GM19455 (cell line): ENCODE data around the gene MYOCD.

Experiments used
- ATAC-seq: cut with Tn5 transposase; IDR thresholded peaks from one replicate; pipeline ENCODE4 v1.9.1; 2021; ENCODE audit not compliant: unreplicated experiment

The MYOCD gene

GRCh38 chr17:12693640-12694039 lies 27.9 kb downstream of the MYOCD start:
- no peak for ATAC-seq

GRCh38 chr17:12706070-12706469 lies 40.4 kb downstream of the MYOCD start:
- ATAC-seq: no peak

GRCh38 chr17:12709063-12709462 lies 43.4 kb downstream of the MYOCD start:
- ATAC-seq: no peak

GRCh38 chr17:12712415-12712814 lies 46.7 kb downstream of the MYOCD start:
- no peak for ATAC-seq

- no peak for ATAC-seq
Measured at GRCh38 chr17:12712941-12713340, 47.3 kb downstream of the MYOCD start.

GRCh38 chr17:12719948-12720347 lies 54.3 kb downstream of the MYOCD start:
- ATAC-seq: no peak

GRCh38 chr17:12721581-12721980 lies 55.9 kb downstream of the MYOCD start:
- no peak for ATAC-seq

GRCh38 chr17:12722282-12722681 lies 56.6 kb downstream of the MYOCD start:
- ATAC-seq: no peak

GRCh38 chr17:12726131-12726530 lies 60.4 kb downstream of the MYOCD start:
- ATAC-seq: no peak

GRCh38 chr17:12727076-12727760 lies 61.5 kb downstream of the MYOCD start:
- ATAC-seq: no peak

- no peak for ATAC-seq
Measured at GRCh38 chr17:12727881-12728280, 62.2 kb downstream of the MYOCD start.

- no peak for ATAC-seq
Measured at GRCh38 chr17:12729086-12729485, 63.4 kb downstream of the MYOCD start.

- no peak for ATAC-seq
Measured at GRCh38 chr17:12730421-12730820, 64.7 kb downstream of the MYOCD start.

- ATAC-seq: no peak
Measured at GRCh38 chr17:12730931-12731521, 65.3 kb downstream of the MYOCD start.

GRCh38 chr17:12731839-12732238 lies 66.1 kb downstream of the MYOCD start:
- no peak for ATAC-seq

GRCh38 chr17:12732366-12732765 lies 66.7 kb downstream of the MYOCD start:
- no peak for ATAC-seq

GRCh38 chr17:12734926-12735325 lies 69.2 kb downstream of the MYOCD start:
- no peak for ATAC-seq

- ATAC-seq: no peak
Measured at GRCh38 chr17:12735517-12735916, 69.8 kb downstream of the MYOCD start.

GRCh38 chr17:12736526-12736925 lies 70.8 kb downstream of the MYOCD start:
- no peak for ATAC-seq

- ATAC-seq: no peak
Measured at GRCh38 chr17:12737740-12738469, 72.2 kb downstream of the MYOCD start.

- no peak for ATAC-seq
Measured at GRCh38 chr17:12738624-12739023, 72.9 kb downstream of the MYOCD start.

GRCh38 chr17:12739500-12739899 lies 73.8 kb downstream of the MYOCD start:
- ATAC-seq: no peak
